IMR-90 (cell line): ENCODE measurements around the gene PRMT7. TPM values are rescaled to one million over a fixed set of nuclear protein-coding genes. Genes with fewer than 3 reads are reported as not detected.

Experiments used
- ATAC-seq: fragments of 200-7000 bp; cut with Tn5 transposase; 2 replicates; pipeline ENCODE4 v1.9.1; 2020; ENCODE audit warnings: low read depth, mild to moderate bottlenecking, moderate library complexity
- BruUV-seq: library from RNA; stranded (reverse); fragments of 400-500 nt; replicated peaks from 2 replicates; lab custom pipeline; 2021; lab: Mats Ljungman, UMichigan
- CTCF ChIA-PET: fragments of 300-600 bp; formaldehyde crosslinking; extraction: SDS; loops from one replicate; lab custom pipeline; 2021; ENCODE audit warnings: antibody characterized with exemption; lab: Yijun Ruan, JAX
- POLR2A ChIA-PET: fragments of 300-600 bp; sonication (Branson Sonifier 250); formaldehyde crosslinking; loops from one replicate; lab custom pipeline; 2022; ENCODE audit warnings: antibody characterized with exemption; ENCODE audit not compliant: unreplicated experiment; lab: Charles Lee
- DNase-seq: peaks from one replicate; pipeline ENCODE4 v3.0.0; 2013
- H2AFZ ChIP-seq: replicated peaks from 2 replicates; pipeline ENCODE3; 2013; ENCODE audit warnings: low read length, mild to moderate bottlenecking; ENCODE audit not compliant: poor library complexity
- H2AK5ac ChIP-seq: 2 replicates; pipeline ENCODE4 v1.6.1; 2013; ENCODE audit warnings: low read depth, low read length, inconsistent platforms
- H2AK9ac ChIP-seq: replicated peaks from 2 replicates; pipeline ENCODE3; 2013; ENCODE audit warnings: mild to moderate bottlenecking, low read depth, low read length, moderate library complexity; ENCODE audit not compliant: poor library complexity
- H2BK120ac ChIP-seq: 2 replicates; pipeline ENCODE4 v1.6.1; 2013; ENCODE audit warnings: low read depth, low read length, inconsistent platforms
- H2BK15ac ChIP-seq: 3 replicates; pipeline ENCODE4 v1.6.1; 2013; ENCODE audit warnings: low read depth, low read length, inconsistent platforms
- H2BK20ac ChIP-seq: 2 replicates; pipeline ENCODE4 v1.6.1; 2013; ENCODE audit warnings: low read depth, mild to moderate bottlenecking, inconsistent platforms, low read length, moderate library complexity
- H2BK5ac ChIP-seq: 2 replicates; pipeline ENCODE4 v1.6.1; 2013; ENCODE audit warnings: mild to moderate bottlenecking, low read depth, low read length, inconsistent platforms; ENCODE audit not compliant: poor library complexity, severe bottlenecking
- H3K14ac ChIP-seq: replicated peaks from 2 replicates; pipeline ENCODE4 v1.6.1; 2013; ENCODE audit warnings: low read depth, low read length, inconsistent platforms
- H3K18ac ChIP-seq: 2 replicates; pipeline ENCODE4 v1.6.1; 2013; ENCODE audit warnings: low read depth, low read length, control low read depth
- H3K23ac ChIP-seq: 2 replicates; pipeline ENCODE4 v1.6.1; 2013; ENCODE audit warnings: low read depth, low read length, inconsistent platforms
- H3K27ac ChIP-seq: 2 replicates; pipeline ENCODE4 v1.5.1; 2013; ENCODE audit warnings: mild to moderate bottlenecking, control low read depth, low read length; ENCODE audit not compliant: insufficient read depth
- H3K27me3 ChIP-seq: 2 replicates; pipeline ENCODE4 v1.6.1; 2013; ENCODE audit warnings: low read length; ENCODE audit not compliant: control insufficient read depth, insufficient read depth
- H3K36me3 ChIP-seq: 2 replicates; pipeline ENCODE4 v1.6.1; 2013; ENCODE audit warnings: low read length, mixed read lengths; ENCODE audit not compliant: control insufficient read depth, insufficient read depth
- H3K4ac ChIP-seq: 2 replicates; pipeline ENCODE4 v1.6.1; 2013; ENCODE audit warnings: low read depth, low read length, inconsistent platforms
- H3K4me1 ChIP-seq: 2 replicates; pipeline ENCODE4 v1.6.1; 2013; ENCODE audit warnings: low read length, mixed read lengths; ENCODE audit not compliant: control insufficient read depth, insufficient read depth
- H3K4me2 ChIP-seq: 2 replicates; pipeline ENCODE4 v1.6.1; 2013; ENCODE audit warnings: low read depth, mild to moderate bottlenecking, control low read depth, low read length, moderate library complexity
- H3K4me3 ChIP-seq: 2 replicates; pipeline ENCODE4 v1.5.1; 2013; ENCODE audit warnings: low read depth, mild to moderate bottlenecking, control low read depth, low read length, moderate library complexity; ENCODE audit not compliant: insufficient read depth
- H3K56ac ChIP-seq: 2 replicates; pipeline ENCODE4 v1.6.1; 2013; ENCODE audit warnings: low read length, inconsistent platforms; ENCODE audit not compliant: insufficient read depth; ENCODE audit errors: extremely low read depth
- H3K79me1 ChIP-seq, 2 experiments: 2 replicates each; pipeline ENCODE4 v1.6.1; 2013; ENCODE audit warnings: low read length in 2 of 2, inconsistent platforms in 1 of 2, low read depth in 1 of 2
- H3K9ac ChIP-seq: 2 replicates; pipeline ENCODE4 v1.6.1; 2013; ENCODE audit warnings: low read depth, low read length, control low read depth
- H3K9me1 ChIP-seq: 2 replicates; pipeline ENCODE4 v1.6.1; 2013; ENCODE audit warnings: low read length, inconsistent platforms; ENCODE audit not compliant: insufficient read depth
- H3K9me3 ChIP-seq: 2 replicates; pipeline ENCODE4 v1.6.1; 2013; ENCODE audit warnings: low read length; ENCODE audit not compliant: control insufficient read depth, insufficient read depth
- H4K20me1 ChIP-seq: 2 replicates; pipeline ENCODE4 v1.6.1; 2013; ENCODE audit warnings: low read length, inconsistent platforms; ENCODE audit not compliant: insufficient read depth
- H4K5ac ChIP-seq: 2 replicates; pipeline ENCODE4 v1.6.1; 2013; ENCODE audit warnings: mild to moderate bottlenecking, low read depth, low read length, control low read depth
- H4K8ac ChIP-seq, 2 experiments: 2 replicates each; pipeline ENCODE4 v1.6.1; 2013; ENCODE audit warnings: low read depth in 2 of 2, low read length in 2 of 2, control low read depth in 1 of 2, inconsistent platforms in 1 of 2
- H4K91ac ChIP-seq: 2 replicates; pipeline ENCODE4 v1.6.1; 2013; ENCODE audit warnings: low read depth, low read length, inconsistent platforms; ENCODE audit not compliant: insufficient read depth
- CHD1 ChIP-seq: IDR thresholded peaks from 2 replicates; pipeline ENCODE4 v1.6.1; 2012; ENCODE audit warnings: low read depth, low read length, improper control_type of control experiment
- RAD21 ChIP-seq: IDR thresholded peaks from 2 replicates; pipeline ENCODE4 v1.6.1; 2012; ENCODE audit warnings: low read length, improper control_type of control experiment
- RCOR1 ChIP-seq: IDR thresholded peaks from 2 replicates; pipeline ENCODE4 v1.6.1; 2012; ENCODE audit warnings: mild to moderate bottlenecking, low read length, improper control_type of control experiment; ENCODE audit not compliant: insufficient replicate concordance
- SMC3 ChIP-seq: fragments of 150-350 bp; IDR thresholded peaks from 2 replicates; pipeline ENCODE4 v1.6.1; 2016; ENCODE audit warnings: low read depth, mild to moderate bottlenecking, antibody characterized with exemption, low read length, moderate library complexity
- USF2 ChIP-seq: fragments of 150-350 bp; IDR thresholded peaks from 2 replicates; pipeline ENCODE4 v1.6.1; 2017; ENCODE audit warnings: mild to moderate bottlenecking, antibody characterized with exemption, low read length, low read depth
- WGBS, 2 experiments: methylation state at CpG; one replicate each; pipeline versions ENCODE4 v1.1.5 to v1.1.7; 2013; ENCODE audit warnings: missing lambda C conversion rate in 2 of 2; ENCODE audit not compliant: insufficient read length in 1 of 2; ENCODE audit errors: extremely low coverage in 2 of 2; 5-methylcytosine and 5-hydroxymethylcytosine counted together
- dilution Hi-C: fragments of 300-500 bp; cut with HindIII; formaldehyde crosslinking; loops from one replicate; pipeline ENCODE4 v1.14.3; 2018; ENCODE audit warnings: low sequenced_read_pairs; ENCODE audit not compliant: unreplicated experiment
- in situ Hi-C: fragments of 300-500 bp; cut with MboI; formaldehyde crosslinking; loops from 3 replicates; pipeline ENCODE4 v1.14.3; 2019; ENCODE audit warnings: low sequenced_read_pairs, inconsistent platforms, mixed read lengths
- intact Hi-C: fragments of 100-400 bp; cut with micrococcal nuclease; formaldehyde crosslinking; loops from 2 replicates; pipeline ENCODE4 v1.10.0; 2022
- polyA plus RNA-seq, 3 experiments: library from polyadenylated mRNA; depleted of rRNA; stranded (reverse); fragments of >200 nt; gene quantifications; 2 replicates each; pipeline ENCODE4 v1.2.3, GENCODE V29; 2012; ENCODE audit warnings: low replicate concordance in 1 of 3
- total RNA-seq: library from RNA; depleted of rRNA; stranded (reverse); fragments of >200 nt; gene quantifications from 2 replicates; pipeline ENCODE4 v1.2.3, GENCODE V29; 2012
- TF ChIP-seq, protein P1 (sequence below): conservative IDR thresholded peaks from 2 replicates; pipeline ENCODE4 v1.5.1; 2012; ENCODE audit warnings: mild to moderate bottlenecking, low read depth, low read length, improper control_type of control experiment

PRMT7 gene
- total and polyA plus RNA-seq, 2 of the 4 experiments (the other 2 are of a cell fraction), result 63.1 to 68.6 TPM

DNA sequence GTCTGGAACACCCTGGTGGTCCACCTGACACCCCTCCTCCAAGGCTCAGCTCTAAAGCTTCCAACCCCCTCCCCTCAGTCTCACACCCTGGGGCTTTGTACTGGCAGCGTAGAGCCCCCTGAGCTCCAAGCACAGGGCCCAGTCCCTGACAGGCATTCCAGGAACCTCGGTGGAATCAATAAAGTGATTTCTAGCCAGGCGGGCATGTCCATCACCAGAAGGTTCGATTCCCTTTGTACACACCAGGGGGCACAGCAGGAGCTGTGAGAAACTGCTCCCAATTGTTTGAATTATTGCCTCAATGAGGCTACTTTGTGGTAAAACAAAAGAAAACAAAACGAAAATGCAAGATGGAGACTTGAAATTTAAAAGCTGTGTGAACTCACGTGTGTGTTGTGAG lies 85.7 kb downstream of the PRMT7 start:
- H3K4me2 ChIP-seq, result no peak overlapping the region
- in situ Hi-C loops (loop anchor here (5.0 kb wide), 1 partner anchor 116 kb away; no protein-coding TSS in a partner anchor), dilution Hi-C loops (no loop called here), intact Hi-C loops (loop anchor here (1.0 kb wide), 1 partner anchor 114 kb away; no protein-coding TSS in a partner anchor)
- H3K4me1 ChIP-seq, result no peaks in the 10 kb centered on the region; the same call in 1 of the 2 replicates
- no peaks in the 10 kb centered on the region for H3K36me3 ChIP-seq
- POLR2A ChIA-PET, result no interaction called here
- H2BK5ac ChIP-seq, result no peak overlapping the region
- no peak overlapping the region for H4K8ac ChIP-seq
- no peak overlapping the region for H4K5ac ChIP-seq
- no peak overlapping the region for H2AK9ac ChIP-seq
- H2BK120ac ChIP-seq, result no peak overlapping the region
- BruUV-seq, result no TSS peak
- H3K23ac ChIP-seq, result no peak overlapping the region
- no peak overlapping the region for H2AK5ac ChIP-seq
- 80% methylated on average over 1 of the region's 6 CpGs; no CpG with 5 or more reads in 1 of the 2 experiments for WGBS, 2 experiments
- no peaks in the 10 kb centered on the region for H3K9me1 ChIP-seq
- peak overlapping the region; percentile 36 for H2AFZ ChIP-seq
- no peak overlapping the region for H3K9ac ChIP-seq
- CTCF ChIA-PET, result interaction anchor here (0.7 to 1.4 kb wide), 9 partner anchors 10 to 110 kb away, joined by 3 to 6 read pairs (median 3); no protein-coding TSS in a partner anchor
- H3K79me1 ChIP-seq, result no peaks in the 10 kb centered on the region
- no peak overlapping the region for H3K56ac ChIP-seq
- ATAC-seq, result peak; percentile 88
- H3K14ac ChIP-seq, result no peak overlapping the region
- H3K18ac ChIP-seq, result no peak overlapping the region
- no peak overlapping the region for H3K4ac ChIP-seq
- H2BK20ac ChIP-seq, result no peak overlapping the region
- H3K27ac ChIP-seq, result no peak overlapping the region
- H3K9me3 ChIP-seq, result no peaks in the 10 kb centered on the region
- no peak overlapping the region for H3K4me3 ChIP-seq
- peaks cover 19% of the 10 kb centered on the region for H3K27me3 ChIP-seq
- H2BK15ac ChIP-seq, result no peak overlapping the region
- DNase-seq, result peak; percentile 58
- TF ChIP-seq CHD1 (no peak), RAD21 (peak; percentile 70), RCOR1 (no peak), SMC3 (peak; percentile 80), USF2 (no peak)
- TF ChIP-seq, protein P1, sequence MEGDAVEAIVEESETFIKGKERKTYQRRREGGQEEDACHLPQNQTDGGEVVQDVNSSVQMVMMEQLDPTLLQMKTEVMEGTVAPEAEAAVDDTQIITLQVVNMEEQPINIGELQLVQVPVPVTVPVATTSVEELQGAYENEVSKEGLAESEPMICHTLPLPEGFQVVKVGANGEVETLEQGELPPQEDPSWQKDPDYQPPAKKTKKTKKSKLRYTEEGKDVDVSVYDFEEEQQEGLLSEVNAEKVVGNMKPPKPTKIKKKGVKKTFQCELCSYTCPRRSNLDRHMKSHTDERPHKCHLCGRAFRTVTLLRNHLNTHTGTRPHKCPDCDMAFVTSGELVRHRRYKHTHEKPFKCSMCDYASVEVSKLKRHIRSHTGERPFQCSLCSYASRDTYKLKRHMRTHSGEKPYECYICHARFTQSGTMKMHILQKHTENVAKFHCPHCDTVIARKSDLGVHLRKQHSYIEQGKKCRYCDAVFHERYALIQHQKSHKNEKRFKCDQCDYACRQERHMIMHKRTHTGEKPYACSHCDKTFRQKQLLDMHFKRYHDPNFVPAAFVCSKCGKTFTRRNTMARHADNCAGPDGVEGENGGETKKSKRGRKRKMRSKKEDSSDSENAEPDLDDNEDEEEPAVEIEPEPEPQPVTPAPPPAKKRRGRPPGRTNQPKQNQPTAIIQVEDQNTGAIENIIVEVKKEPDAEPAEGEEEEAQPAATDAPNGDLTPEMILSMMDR, result peak; percentile 75
- H4K20me1 ChIP-seq, result peaks cover 4% of the 10 kb centered on the region; the same call in 1 of the 2 replicates
- no peak overlapping the region for H4K91ac ChIP-seq
